GM19468 (cell line): Measurements from ENCODE around the gene WDFY4.

Experiments
- ATAC-seq: cut with Tn5 transposase; IDR thresholded peaks from one replicate; pipeline ENCODE4 v1.9.1; 2021; ENCODE audit warnings: mild to moderate bottlenecking, moderate library complexity, moderate number of reproducible peaks; ENCODE audit not compliant: unreplicated experiment; ENCODE audit errors: extremely low read depth

WDFY4 gene

GRCh38 chr10:48947690-48948469, 263.2 kb downstream of the WDFY4 start:
- no peak for ATAC-seq

- no peak for ATAC-seq
Measured at GRCh38 chr10:48948470-48949037, 263.9 kb downstream of the WDFY4 start.

GRCh38 chr10:48951707-48952106, 267.0 kb downstream of the WDFY4 start:
- no peak for ATAC-seq

GRCh38 chr10:48957361-48958151, 272.9 kb downstream of the WDFY4 start:
- ATAC-seq = no peak

- no peak for ATAC-seq
Measured at GRCh38 chr10:48958598-48959190, 274.0 kb downstream of the WDFY4 start.

GRCh38 chr10:48964038-48964437, 279.4 kb downstream of the WDFY4 start:
- ATAC-seq = no peak

- no peak for ATAC-seq
Measured at GRCh38 chr10:48965460-48965859, 280.8 kb downstream of the WDFY4 start.

- no peak for ATAC-seq
Measured at GRCh38 chr10:48968036-48968435, 283.4 kb downstream of the WDFY4 start.

- no peak for ATAC-seq
Measured at GRCh38 chr10:48970046-48970445, 285.4 kb downstream of the WDFY4 start.

GRCh38 chr10:48970654-48971053, 286.0 kb downstream of the WDFY4 start:
- ATAC-seq = no peak

GRCh38 chr10:48973065-48973464, 288.4 kb downstream of the WDFY4 start:
- no peak for ATAC-seq

- no peak for ATAC-seq
Measured at GRCh38 chr10:48974510-48975156, 290.0 kb downstream of the WDFY4 start.

GRCh38 chr10:48976196-48976595, 291.5 kb downstream of the WDFY4 start:
- ATAC-seq = no peak

- no peak for ATAC-seq
Measured at GRCh38 chr10:48978318-48978717, 293.6 kb downstream of the WDFY4 start.

- ATAC-seq = no peak
Measured at GRCh38 chr10:48981310-48981907, 296.7 kb downstream of the WDFY4 start.

- no peak for ATAC-seq
Measured at GRCh38 chr10:48982584-48982983, 297.9 kb downstream of the WDFY4 start.

- no peak for ATAC-seq
Measured at GRCh38 chr10:48983648-48984351, 299.1 kb downstream of the WDFY4 start.

GRCh38 chr10:48985621-48986158, 301.0 kb downstream of the WDFY4 start:
- ATAC-seq = no peak

- no peak for ATAC-seq
Measured at GRCh38 chr10:48990226-48990625, 305.6 kb downstream of the WDFY4 start.
